HEK293 (cell line): ENCODE data around the gene SULF2.

ENCODE experiments used
- CTCF ChIP-seq: fragments of 450-650 bp; formaldehyde crosslinking; IDR thresholded peaks from 2 replicates; pipeline ENCODE4 v1.5.1; 2016; ENCODE audit warnings: missing biosample characterization, missing genetic modification characterization
- SCRT2 ChIP-seq: fragments of 450-650 bp; formaldehyde crosslinking; IDR thresholded peaks from 2 replicates; pipeline ENCODE4 v1.5.1; 2016; ENCODE audit warnings: missing biosample characterization, missing genetic modification characterization
- YY1 ChIP-seq: fragments of 450-650 bp; formaldehyde crosslinking; IDR thresholded peaks from 2 replicates; pipeline ENCODE4 v1.5.1; 2018; ENCODE audit warnings: missing biosample characterization, missing genetic modification characterization
- ZFP3 ChIP-seq: fragments of 450-650 bp; formaldehyde crosslinking; IDR thresholded peaks from 2 replicates; pipeline ENCODE4 v1.5.1; 2016; ENCODE audit warnings: low read depth, missing biosample characterization, missing genetic modification characterization

GRCh38 chr20:47747669-47748031 lies 37.6 kb downstream of the SULF2 start:
- TF ChIP-seq ZFP3 (tag by site-specific recombination) (no peak), CTCF (no peak), YY1 (tag by site-specific recombination) (no peak), SCRT2 (no peak)
